ENCODE data around the gene CPA1. TPM values are rescaled to one million over a fixed set of nuclear protein-coding genes. Genes with fewer than 3 reads are reported as not detected.

The CPA1 gene
- total and polyA plus RNA-seq, 9 of the 15 experiments (the other 6 are each of a cell fraction or from before 2014, with no cell fraction given), result 6.5 TPM; not detected in 8

GRCh38 chr7:130429019-130429418 is 48.7 kb downstream of the CPA1 start:
- DNase-seq (ENCODE audit: extremely low read depth in 1 of 4, low spot score in 3 of 4), result no peak
- ChIA-PET CTCF (ENCODE audit: low intra/inter-chr PET ratio) (no interaction called here), POLR2A (interaction anchor here (1.1 kb wide), 1 partner anchor 12 kb away, joined by 4 read pairs; the partner anchor contains the start of gene CEP41)
- no peak overlapping the region for H2AFZ ChIP-seq (ENCODE audit: low read depth, low read length)
- H3K27me3 ChIP-seq (ENCODE audit: control insufficient read depth in 2 of 2, insufficient read depth in 2 of 2, low read length in 2 of 2), result peaks cover 11 to 29% of the 10 kb centered on the region in 2 experiments; a peak in 4 of 5 replicates
- in situ Hi-C loops (cut with MboI) (no loop called here), intact Hi-C loops (cut with micrococcal nuclease) (no loop called here)
- 9% methylated on average over 4 of the region's 4 CpGs for WGBS (ENCODE audit: insufficient coverage, low coverage, missing lambda C conversion rate)
- no peaks in the 10 kb centered on the region for H3K9me3 ChIP-seq (replicated peaks; ENCODE audit: control insufficient read depth, insufficient read depth, low read depth, low read length)
- no peak overlapping the region for H3K4me3 ChIP-seq
- H3K4me2 ChIP-seq (ENCODE audit: insufficient read depth, low read length), result no peak overlapping the region
- BruUV-seq (replicated peaks), result no TSS peak
- FAIRE-seq, result no peak
- H3K9ac ChIP-seq (ENCODE audit: insufficient read depth in 1 of 2, low read depth in 2 of 2, low read length in 2 of 2), result no peak overlapping the region
- no peaks in the 10 kb centered on the region for H3K36me3 ChIP-seq (ENCODE audit: control insufficient read depth, insufficient read depth, low read length)
- TF ChIP-seq HOMEZ (CRISPR knock-in tag; IDR thresholded peaks at IDR 0.05) (no peak), MEIS2 (IDR thresholded peaks at IDR 0.05; ENCODE audit: partially characterized antibody) (no peak), SETDB1 (IDR thresholded peaks at IDR 0.05; ENCODE audit: low read length) (no peak), GATAD2B (IDR thresholded peaks at IDR 0.05; ENCODE audit: borderline replicate concordance) (no peak), ZBTB1 (CRISPR knock-in tag; IDR thresholded peaks at IDR 0.05; ENCODE audit: borderline replicate concordance, low read depth) (no peak), RBM14 (IDR thresholded peaks at IDR 0.05; ENCODE audit: borderline replicate concordance, insufficient read depth, low read depth, low read length) (no peak), TFAP4 (CRISPR knock-in tag; IDR thresholded peaks at IDR 0.05; ENCODE audit: borderline replicate concordance) (no peak), CREBBP (IDR thresholded peaks at IDR 0.05; ENCODE audit: low read depth, low read length) (no peak)
- no peaks in the 10 kb centered on the region for H3K9me1 ChIP-seq (ENCODE audit: control insufficient read depth, insufficient read depth, low read length)
- no peaks in the 10 kb centered on the region for H3K79me2 ChIP-seq (ENCODE audit: control insufficient read depth, insufficient read depth, low read length)
- no peaks in the 10 kb centered on the region for H3K4me1 ChIP-seq (replicated peaks in 1 of 2; ENCODE audit: control insufficient read depth in 2 of 2, insufficient read depth in 2 of 2, low read length in 2 of 2)
- no peak overlapping the region for H3K27ac ChIP-seq (ENCODE audit: extremely low read depth, low read depth, low read length)
- H4K20me1 ChIP-seq (replicated peaks; ENCODE audit: control insufficient read depth, insufficient read depth, low read length), result no peaks in the 10 kb centered on the region
- no peak for ATAC-seq

All from K562 (cell line).